Measurements from ENCODE around the gene ALCAM.

Gene ALCAM

GRCh38 chr3:105423397-105423796, 56.7 kb downstream of the ALCAM start:
- no peak overlapping the region for H3K4me3 ChIP-seq (ENCODE audit: low read depth, low read length)

GRCh38 chr3:105424412-105425152, 57.9 kb downstream of the ALCAM start:
- H3K4me3 ChIP-seq (ENCODE audit: low read depth, low read length), result no peak overlapping the region

- no peak overlapping the region for H3K4me3 ChIP-seq (ENCODE audit: low read depth, low read length)
Measured at GRCh38 chr3:105425153-105425502, 58.4 kb downstream of the ALCAM start.

GRCh38 chr3:105427332-105427731, 60.6 kb downstream of the ALCAM start:
- no peak overlapping the region for H3K4me3 ChIP-seq (ENCODE audit: low read depth, low read length)

GRCh38 chr3:105429034-105429762, 62.5 kb downstream of the ALCAM start:
- H3K4me3 ChIP-seq (ENCODE audit: low read depth, low read length), result no peak overlapping the region

GRCh38 chr3:105430455-105430854, 63.7 kb downstream of the ALCAM start:
- H3K4me3 ChIP-seq (ENCODE audit: low read depth, low read length), result no peak overlapping the region

- H3K4me3 ChIP-seq (ENCODE audit: low read depth, low read length), result no peak overlapping the region
Measured at GRCh38 chr3:105431200-105431599, 64.5 kb downstream of the ALCAM start.

GRCh38 chr3:105435277-105435676, 68.6 kb downstream of the ALCAM start:
- no peak overlapping the region for H3K4me3 ChIP-seq (ENCODE audit: low read depth, low read length)

- no peak overlapping the region for H3K4me3 ChIP-seq (ENCODE audit: low read depth, low read length)
Measured at GRCh38 chr3:105436687-105437086, 70.0 kb downstream of the ALCAM start.

- H3K4me3 ChIP-seq (ENCODE audit: low read depth, low read length), result no peak overlapping the region
Measured at GRCh38 chr3:105440113-105440512, 73.4 kb downstream of the ALCAM start.

GRCh38 chr3:105444725-105445124, 78.0 kb downstream of the ALCAM start:
- no peak overlapping the region for H3K4me3 ChIP-seq (ENCODE audit: low read depth, low read length)

GRCh38 chr3:105448338-105448982, 81.8 kb downstream of the ALCAM start:
- no peak overlapping the region for H3K4me3 ChIP-seq (ENCODE audit: low read depth, low read length)

- H3K4me3 ChIP-seq (ENCODE audit: low read depth, low read length), result no peak overlapping the region
Measured at GRCh38 chr3:105449414-105449813, 82.7 kb downstream of the ALCAM start.

- H3K4me3 ChIP-seq (ENCODE audit: low read depth, low read length), result no peak overlapping the region
Measured at GRCh38 chr3:105456017-105456416, 89.3 kb downstream of the ALCAM start.

GRCh38 chr3:105458518-105459215, 92.0 kb downstream of the ALCAM start:
- H3K4me3 ChIP-seq (ENCODE audit: low read depth, low read length), result no peak overlapping the region

GRCh38 chr3:105459566-105460290, 93.0 kb downstream of the ALCAM start:
- H3K4me3 ChIP-seq (ENCODE audit: low read depth, low read length), result no peak overlapping the region

GRCh38 chr3:105463620-105464019, 96.9 kb downstream of the ALCAM start:
- no peak overlapping the region for H3K4me3 ChIP-seq (ENCODE audit: low read depth, low read length)

- H3K4me3 ChIP-seq (ENCODE audit: low read depth, low read length), result no peak overlapping the region
Measured at GRCh38 chr3:105465251-105465853, 98.6 kb downstream of the ALCAM start.

- H3K4me3 ChIP-seq (ENCODE audit: low read depth, low read length), result no peak overlapping the region
Measured at GRCh38 chr3:105466072-105466471, 99.4 kb downstream of the ALCAM start.
